ENCODE results near the gene TMEM183A.

GRCh38 chr1:202989879-202990278 lies 17.3 kb upstream of the TMEM183A start:
- no peak for TF ChIP-seq POLR2A (IDR thresholded peaks at IDR 0.05; ENCODE audit: low read length)
- no peak for TF ChIP-seq GATA1 (IDR thresholded peaks at IDR 0.05; ENCODE audit: low read depth, low read length)

Measured in erythroblast (primary cell).